ENCODE results near the gene TP53I11.

TP53I11 gene

GRCh38 chr11:44971185-44971584, 20.5 kb upstream of the TP53I11 start:
- no peak for DNase-seq
- Mint-ChIP-seq H3K27me3 (ENCODE audit: low read depth, poor library complexity) (peaks cover 11% of the 10 kb centered on the region), H3K4me3 (no peak overlapping the region), H3K9me3 (no peaks in the 10 kb centered on the region), H3K4me1 (peaks cover 45% of the 10 kb centered on the region), H3K27ac (no peak overlapping the region), H3K36me3 (ENCODE audit: low read depth) (no peaks in the 10 kb centered on the region)
- TF ChIP-seq, protein P1, sequence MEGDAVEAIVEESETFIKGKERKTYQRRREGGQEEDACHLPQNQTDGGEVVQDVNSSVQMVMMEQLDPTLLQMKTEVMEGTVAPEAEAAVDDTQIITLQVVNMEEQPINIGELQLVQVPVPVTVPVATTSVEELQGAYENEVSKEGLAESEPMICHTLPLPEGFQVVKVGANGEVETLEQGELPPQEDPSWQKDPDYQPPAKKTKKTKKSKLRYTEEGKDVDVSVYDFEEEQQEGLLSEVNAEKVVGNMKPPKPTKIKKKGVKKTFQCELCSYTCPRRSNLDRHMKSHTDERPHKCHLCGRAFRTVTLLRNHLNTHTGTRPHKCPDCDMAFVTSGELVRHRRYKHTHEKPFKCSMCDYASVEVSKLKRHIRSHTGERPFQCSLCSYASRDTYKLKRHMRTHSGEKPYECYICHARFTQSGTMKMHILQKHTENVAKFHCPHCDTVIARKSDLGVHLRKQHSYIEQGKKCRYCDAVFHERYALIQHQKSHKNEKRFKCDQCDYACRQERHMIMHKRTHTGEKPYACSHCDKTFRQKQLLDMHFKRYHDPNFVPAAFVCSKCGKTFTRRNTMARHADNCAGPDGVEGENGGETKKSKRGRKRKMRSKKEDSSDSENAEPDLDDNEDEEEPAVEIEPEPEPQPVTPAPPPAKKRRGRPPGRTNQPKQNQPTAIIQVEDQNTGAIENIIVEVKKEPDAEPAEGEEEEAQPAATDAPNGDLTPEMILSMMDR (IDR thresholded peaks at IDR 0.05) = no peak

DNA sequence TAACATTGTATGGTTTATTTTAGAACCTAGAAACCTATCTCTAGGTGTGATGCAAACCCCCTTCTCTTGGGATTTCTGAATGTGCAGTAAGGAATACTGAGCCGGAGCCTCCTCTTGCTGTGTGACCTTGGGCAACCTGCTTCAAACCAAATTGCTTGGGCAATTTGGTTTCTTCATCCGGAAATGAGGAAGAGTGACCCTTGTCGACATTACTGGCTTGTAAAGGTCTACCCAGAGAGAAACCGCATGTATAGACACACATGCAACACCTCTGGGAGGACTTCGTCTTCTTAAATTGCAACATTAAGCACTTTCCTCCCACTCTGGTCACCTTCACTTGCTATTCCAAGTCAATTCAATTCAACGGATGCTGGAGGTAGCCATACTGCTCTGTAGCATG, 19.6 kb upstream of the TP53I11 start:
- H3K27me3 Mint-ChIP-seq (ENCODE audit: low read depth, poor library complexity) = peaks cover 9% of the 10 kb centered on the region
- no peak overlapping the region for H3K27ac Mint-ChIP-seq
- TF ChIP-seq, protein P1 (IDR thresholded peaks at IDR 0.05) = no peak
- no peaks in the 10 kb centered on the region for H3K9me3 Mint-ChIP-seq
- no peaks in the 10 kb centered on the region for H3K36me3 Mint-ChIP-seq (ENCODE audit: low read depth)
- no peak overlapping the region for H3K4me3 Mint-ChIP-seq
- H3K4me1 Mint-ChIP-seq = peaks cover 46% of the 10 kb centered on the region
- no peak for DNase-seq

DNA sequence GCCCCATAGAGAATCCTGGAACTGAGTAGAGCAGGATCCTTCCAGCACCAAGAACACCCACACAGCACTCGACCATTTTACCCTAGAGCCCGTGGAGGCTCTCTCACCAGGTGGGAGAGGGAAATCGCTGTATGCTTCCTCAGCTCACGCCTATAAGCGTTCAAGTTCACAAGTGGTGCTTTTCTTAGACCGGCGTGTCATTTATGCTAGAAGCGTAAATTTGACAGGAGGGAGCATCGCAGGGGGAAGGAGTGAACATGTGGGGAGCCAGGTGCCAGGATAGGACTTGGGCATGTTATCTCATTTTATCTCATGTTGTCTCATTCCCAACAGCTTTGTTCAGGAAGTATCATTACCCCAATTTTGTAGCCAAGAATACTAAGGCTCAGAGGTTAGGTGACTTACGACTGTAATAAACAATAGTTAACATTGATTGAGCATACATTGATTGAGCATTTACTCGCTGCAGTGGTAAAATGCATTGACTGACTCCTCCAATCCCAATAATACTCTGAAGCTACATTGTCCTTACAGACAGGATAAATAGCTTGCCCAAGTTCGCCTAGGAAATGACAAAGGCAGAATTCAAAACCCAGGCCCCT, 19.1 kb upstream of the TP53I11 start:
- Mint-ChIP-seq H3K27ac (no peak overlapping the region), H3K9me3 (no peaks in the 10 kb centered on the region), H3K27me3 (ENCODE audit: low read depth, poor library complexity) (peaks cover 7% of the 10 kb centered on the region), H3K36me3 (ENCODE audit: low read depth) (no peaks in the 10 kb centered on the region), H3K4me1 (peaks cover 51% of the 10 kb centered on the region), H3K4me3 (no peak overlapping the region)
- DNase-seq = no peak
- TF ChIP-seq, protein P1 (IDR thresholded peaks at IDR 0.05) = no peak

DNA sequence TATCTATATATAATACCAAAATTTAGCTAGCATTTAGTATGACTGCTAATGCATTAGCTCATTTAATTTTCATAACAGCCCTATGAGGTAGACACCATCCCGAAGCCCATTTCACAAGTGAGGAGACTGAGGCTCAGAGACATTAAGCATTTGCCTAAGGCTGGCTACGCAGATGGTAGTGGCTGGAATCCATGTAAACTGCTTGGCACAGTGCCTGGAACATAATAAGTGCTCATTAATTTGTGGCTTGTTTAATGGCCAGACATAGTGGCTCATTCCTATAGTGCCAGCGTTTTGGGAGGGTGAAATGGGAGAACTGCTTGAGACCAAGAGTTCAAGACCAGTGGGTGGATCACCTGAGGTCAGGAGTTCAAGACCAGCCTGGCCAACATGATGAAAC, 17.8 kb upstream of the TP53I11 start:
- Mint-ChIP-seq H3K4me1 (peaks cover 55% of the 10 kb centered on the region), H3K36me3 (ENCODE audit: low read depth) (no peaks in the 10 kb centered on the region), H3K27me3 (ENCODE audit: low read depth, poor library complexity) (peaks cover 11% of the 10 kb centered on the region), H3K9me3 (no peaks in the 10 kb centered on the region), H3K27ac (no peak overlapping the region), H3K4me3 (no peak overlapping the region)
- TF ChIP-seq, protein P1 (IDR thresholded peaks at IDR 0.05) = no peak
- DNase-seq = no peak

DNA sequence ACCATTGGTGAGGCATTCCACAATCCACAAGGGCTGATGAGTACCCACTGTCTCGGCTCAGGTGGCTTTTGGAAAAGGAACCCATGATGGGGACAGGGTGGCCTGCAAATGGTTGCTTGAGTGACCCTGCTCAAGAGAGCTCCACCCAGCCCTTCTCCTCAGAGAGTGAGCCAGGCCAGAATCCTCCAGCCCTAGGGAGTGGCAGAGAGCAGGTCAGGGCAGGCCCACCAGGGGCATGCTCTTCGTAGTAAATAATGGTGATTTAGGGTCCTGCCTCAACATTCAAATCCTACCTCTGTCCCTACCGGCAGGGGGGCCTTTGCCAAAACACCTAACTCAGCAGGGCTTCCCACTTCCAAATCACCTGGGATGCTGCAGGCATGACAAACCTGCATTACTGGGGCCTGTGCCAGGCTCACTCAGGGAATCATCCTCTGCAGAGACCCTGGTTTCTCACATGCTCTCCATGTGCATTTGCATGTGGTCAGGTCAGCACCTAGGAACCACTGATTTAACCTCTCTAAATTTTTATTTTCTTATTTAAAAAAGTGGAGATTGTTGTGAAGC, 17.3 kb upstream of the TP53I11 start:
- H3K4me3 Mint-ChIP-seq = no peak overlapping the region
- DNase-seq = no peak
- peaks cover 11% of the 10 kb centered on the region for H3K27me3 Mint-ChIP-seq (ENCODE audit: low read depth, poor library complexity)
- no peaks in the 10 kb centered on the region for H3K36me3 Mint-ChIP-seq (ENCODE audit: low read depth)
- H3K4me1 Mint-ChIP-seq = peaks cover 51% of the 10 kb centered on the region
- H3K27ac Mint-ChIP-seq = no peak overlapping the region
- no peaks in the 10 kb centered on the region for H3K9me3 Mint-ChIP-seq
- TF ChIP-seq, protein P1 (IDR thresholded peaks at IDR 0.05) = no peak

GRCh38 chr11:44966694-44967093, 16.0 kb upstream of the TP53I11 start:
- peaks cover 11% of the 10 kb centered on the region for H3K27me3 Mint-ChIP-seq (ENCODE audit: low read depth, poor library complexity)
- H3K4me1 Mint-ChIP-seq = peaks cover 57% of the 10 kb centered on the region
- TF ChIP-seq, protein P1 (IDR thresholded peaks at IDR 0.05) = no peak
- DNase-seq = no peak
- no peak overlapping the region for H3K27ac Mint-ChIP-seq
- no peak overlapping the region for H3K4me3 Mint-ChIP-seq
- no peaks in the 10 kb centered on the region for H3K36me3 Mint-ChIP-seq (ENCODE audit: low read depth)
- no peaks in the 10 kb centered on the region for H3K9me3 Mint-ChIP-seq

Measured in nephron progenitor cell (in vitro differentiated cells).